ENCODE data around the gene AMPD2. TPM values are rescaled to one million over a fixed set of nuclear protein-coding genes. Genes with fewer than 3 reads are reported as not detected.
A peak's percentile ranks its signal among the peaks of the same experiment; 100 is the strongest.

The AMPD2 gene
- total and polyA plus RNA-seq, 2 donors (not counting 3 experiments of a cell fraction or from before 2014, with no cell fraction given), result 69.4 TPM

- H3K9me1 ChIP-seq (replicated peaks; ENCODE audit: control insufficient read depth, extremely low read depth, insufficient read depth, low read length), result no peaks in the 10 kb centered on the region
- DNase-seq (ENCODE audit: low read depth, low spot score) (peak; percentile 24), FAIRE-seq (no peak)
- H3K9me3 ChIP-seq (replicated peaks; ENCODE audit: control insufficient read depth, insufficient read depth, low read length), result no peaks in the 10 kb centered on the region
- H3K36me3 ChIP-seq (ENCODE audit: control insufficient read depth in 2 of 2, extremely low read depth in 1 of 2, insufficient read depth in 2 of 2, low read length in 2 of 2), result peaks cover 0 to 3% of the 10 kb centered on the region in 2 experiments
- H4K20me1 ChIP-seq (replicated peaks; ENCODE audit: control insufficient read depth, extremely low read depth, insufficient read depth, low read length), result peaks cover 13% of the 10 kb centered on the region
- H3K79me2 ChIP-seq (ENCODE audit: control insufficient read depth, insufficient read depth, low read length), result peaks cover 86% of the 10 kb centered on the region
- ChIA-PET CTCF (interaction anchor here (0.8 to 2.9 kb wide), 7 partner anchors 9 to 70 kb away, joined by 3 to 16 read pairs (median 4); no protein-coding TSS in a partner anchor), POLR2A (no interaction called here)
- no peak for TF ChIP-seq POLR2A (IDR thresholded peaks at IDR 0.05; ENCODE audit: low read depth, low read length)
- TF ChIP-seq FOS (IDR thresholded peaks at IDR 0.05; ENCODE audit: borderline replicate concordance, insufficient read depth, low read length), result no peak
- no peak for TF ChIP-seq MYC (IDR thresholded peaks at IDR 0.05; ENCODE audit: low read depth, low read length)
- no peak for TF ChIP-seq MAX (IDR thresholded peaks at IDR 0.05; ENCODE audit: insufficient read depth, insufficient read length)
- TF ChIP-seq EZH2 (IDR thresholded peaks at IDR 0.05; ENCODE audit: borderline replicate concordance, low read depth, low read length, severe bottlenecking), result no peak
- TF ChIP-seq JUN (IDR thresholded peaks at IDR 0.05; ENCODE audit: borderline replicate concordance, insufficient read depth, insufficient read length, low read depth), result no peak
- TF ChIP-seq GATA2 (IDR thresholded peaks at IDR 0.05; ENCODE audit: insufficient read depth, insufficient read length, low read depth, low read length), result no peak
- TF ChIP-seq CTCF (IDR thresholded peaks at IDR 0.05; ENCODE audit: extremely low read depth in 1 of 2, insufficient read depth in 1 of 2, low read depth in 1 of 2, low read length in 2 of 2), result no peak
- TF ChIP-seq POLR2AphosphoS5 (IDR thresholded peaks at IDR 0.05; ENCODE audit: insufficient read depth, low read depth, low read length), result no peak
- no peak overlapping the region for H3K27ac ChIP-seq (ENCODE audit: insufficient read depth, low read depth, low read length)
- no TSS peak for BruUV-seq (replicated peaks)
- H2AFZ ChIP-seq (ENCODE audit: low read depth, low read length), result no peak overlapping the region
- H3K9ac ChIP-seq (replicated peaks; ENCODE audit: extremely low read depth, insufficient read depth, low read length), result no peak overlapping the region
- intact Hi-C loops (cut with micrococcal nuclease) (no loop called here), dilution Hi-C loops (cut with MboI; ENCODE audit: extremely low pct_ligation_motif_present, low sequenced_read_pairs) (no loop called here)
- peaks cover 12% of the 10 kb centered on the region for H3K4me1 ChIP-seq (ENCODE audit: control insufficient read depth, extremely low read depth, insufficient read depth, low read length)
- no peaks in the 10 kb centered on the region for H3K27me3 ChIP-seq (ENCODE audit: control insufficient read depth in 2 of 2, insufficient read depth in 2 of 2, low read length in 2 of 2)
- no peak overlapping the region for H3K4me3 ChIP-seq (replicated peaks in 1 of 3; ENCODE audit: insufficient read depth in 1 of 3, low read depth in 1 of 3, low read length in 3 of 3)
- no peak overlapping the region for H3K4me2 ChIP-seq (ENCODE audit: insufficient read depth, low read length)
These were observed 49.2 kb upstream of the AMPD2 start for GRCh38 chr1:109570414-109570813.
